Measurements from ENCODE around the gene TRAPPC5. TPM values are rescaled to one million over a fixed set of nuclear protein-coding genes. Genes with fewer than 3 reads are reported as not detected.

Gene TRAPPC5
- total RNA-seq, 1 experiment from 2014 or later, result 101 TPM

- H3K4me1 ChIP-seq (ENCODE audit: control insufficient read depth in 1 of 2, insufficient read depth in 2 of 2, low read length in 2 of 2), result no peaks in the 10 kb centered on the region
- RAD21 ChIA-PET (ENCODE audit: low non-redundant PET in 1 of 2, low total read pairs in 2 of 2, uncharacterized antibody in 2 of 2, unreplicated experiment in 2 of 2), result no interaction called here
- BruUV-seq (replicated peaks), result no TSS peak
- H3K27me3 ChIP-seq (ENCODE audit: insufficient read depth, low read length), result no peaks in the 10 kb centered on the region
- no peaks in the 10 kb centered on the region for H3K9me2 ChIP-seq (ENCODE audit: insufficient read depth)
- H3K27ac ChIP-seq (ENCODE audit: low read depth, low read length), result no peak overlapping the region
- no peak overlapping the region for H3K4me2 ChIP-seq (ENCODE audit: low read length)
- DNase-seq (ENCODE audit: low read depth, low spot score) (no peak), ATAC-seq (no peak)
- H3K4me3 ChIP-seq (replicated peaks in 1 of 2; ENCODE audit: low read depth in 1 of 2, low read length in 2 of 2), result no peak overlapping the region
- H4K20me1 ChIP-seq (ENCODE audit: insufficient read depth), result no peaks in the 10 kb centered on the region
- H2AFZ ChIP-seq (ENCODE audit: low read depth, low read length, poor library complexity, severe bottlenecking), result no peak overlapping the region
- H3K9ac ChIP-seq (ENCODE audit: low read length), result no peak overlapping the region
- TF ChIP-seq ZFX (IDR thresholded peaks at IDR 0.05) (no peak), EZH2phosphoT487 (IDR thresholded peaks at IDR 0.05; ENCODE audit: borderline replicate concordance) (no peak), SRF (IDR thresholded peaks at IDR 0.05; ENCODE audit: low read depth) (no peak)
- no peaks in the 10 kb centered on the region for H3K36me3 ChIP-seq (ENCODE audit: control insufficient read depth in 1 of 2, insufficient read depth in 2 of 2, low read length in 2 of 2)
- H3K79me2 ChIP-seq (ENCODE audit: insufficient read depth, low read length), result no peaks in the 10 kb centered on the region
- CTCF ChIA-PET, result no interaction called here
- no peaks in the 10 kb centered on the region for H3K9me3 ChIP-seq (ENCODE audit: control insufficient read depth in 1 of 2, insufficient read depth in 1 of 2, low read depth in 1 of 2, low read length in 2 of 2)
- intact Hi-C loops (cut with micrococcal nuclease), result no loop called here
- POLR2A ChIA-PET, result no interaction called here
These were observed 26.4 kb downstream of the TRAPPC5 start for GRCh38 chr19:7706955-7707456.

GRCh38 chr19:7709932-7710460, 29.4 kb downstream of the TRAPPC5 start:
- no TSS peak for BruUV-seq (replicated peaks)
- POLR2A ChIA-PET, result no interaction called here
- Histone ChIP-seq H3K4me1 (ENCODE audit: control insufficient read depth in 1 of 2, insufficient read depth in 2 of 2, low read length in 2 of 2) (no peaks in the 10 kb centered on the region), H3K4me3 (replicated peaks in 1 of 2; ENCODE audit: low read depth in 1 of 2, low read length in 2 of 2) (no peak overlapping the region), H3K4me2 (ENCODE audit: low read length) (no peak overlapping the region), H3K36me3 (ENCODE audit: control insufficient read depth in 1 of 2, insufficient read depth in 2 of 2, low read length in 2 of 2) (no peaks in the 10 kb centered on the region), H3K79me2 (ENCODE audit: insufficient read depth, low read length) (no peaks in the 10 kb centered on the region), H2AFZ (ENCODE audit: low read depth, low read length, poor library complexity, severe bottlenecking) (no peak overlapping the region), H3K9me3 (ENCODE audit: control insufficient read depth in 1 of 2, insufficient read depth in 1 of 2, low read depth in 1 of 2, low read length in 2 of 2) (no peaks in the 10 kb centered on the region), H4K20me1 (ENCODE audit: insufficient read depth) (no peaks in the 10 kb centered on the region), H3K27me3 (ENCODE audit: insufficient read depth, low read length) (no peaks in the 10 kb centered on the region), H3K9ac (ENCODE audit: low read length) (no peak overlapping the region), H3K9me2 (ENCODE audit: insufficient read depth) (no peaks in the 10 kb centered on the region), H3K27ac (ENCODE audit: low read depth, low read length) (no peak overlapping the region)
- RAD21 ChIA-PET (ENCODE audit: low non-redundant PET in 1 of 2, low total read pairs in 2 of 2, uncharacterized antibody in 2 of 2, unreplicated experiment in 2 of 2), result no interaction called here
- DNase-seq (ENCODE audit: low read depth, low spot score), result no peak
- CTCF ChIA-PET, result no interaction called here
- intact Hi-C loops (cut with micrococcal nuclease), result no loop called here
- ATAC-seq, result no peak
- TF ChIP-seq REST (IDR thresholded peaks at IDR 0.05; ENCODE audit: low read depth) (no peak), RAD21 (IDR thresholded peaks at IDR 0.05; ENCODE audit: low read depth) (no peak), YY1 (IDR thresholded peaks at IDR 0.05; ENCODE audit: extremely low read depth, insufficient replicate concordance, low read depth, low read length) (no peak), EZH2phosphoT487 (IDR thresholded peaks at IDR 0.05; ENCODE audit: borderline replicate concordance) (no peak), CEBPB (IDR thresholded peaks at IDR 0.05; ENCODE audit: low read depth) (no peak)
